ENCODE measurements around the gene CDK2AP2.

GRCh38 chr11:67530282-67530592 lies 22.3 kb upstream of the CDK2AP2 start:
- no peak for TF ChIP-seq EP300 (IDR thresholded peaks at IDR 0.05)
- no peak for TF ChIP-seq RCOR1 (IDR thresholded peaks at IDR 0.05; ENCODE audit: low read depth, low read length)
- TF ChIP-seq CEBPB (IDR thresholded peaks at IDR 0.05), result no peak
- TF ChIP-seq CTCF (IDR thresholded peaks at IDR 0.05), result no peak
- TF ChIP-seq NPAS2 (CRISPR knock-in tag; IDR thresholded peaks at IDR 0.05; ENCODE audit: borderline replicate concordance), result no peak
- TF ChIP-seq RFX5 (IDR thresholded peaks at IDR 0.05), result no peak
- TF ChIP-seq REST (IDR thresholded peaks at IDR 0.05), result no peak
- TF ChIP-seq RAD21 (conservative IDR thresholded peaks at IDR 0.05 in 1 of 2, IDR thresholded peaks at IDR 0.05 in 1 of 2), result no peak
